Measurements from ENCODE around the gene MLC1.

MLC1 gene

DNA sequence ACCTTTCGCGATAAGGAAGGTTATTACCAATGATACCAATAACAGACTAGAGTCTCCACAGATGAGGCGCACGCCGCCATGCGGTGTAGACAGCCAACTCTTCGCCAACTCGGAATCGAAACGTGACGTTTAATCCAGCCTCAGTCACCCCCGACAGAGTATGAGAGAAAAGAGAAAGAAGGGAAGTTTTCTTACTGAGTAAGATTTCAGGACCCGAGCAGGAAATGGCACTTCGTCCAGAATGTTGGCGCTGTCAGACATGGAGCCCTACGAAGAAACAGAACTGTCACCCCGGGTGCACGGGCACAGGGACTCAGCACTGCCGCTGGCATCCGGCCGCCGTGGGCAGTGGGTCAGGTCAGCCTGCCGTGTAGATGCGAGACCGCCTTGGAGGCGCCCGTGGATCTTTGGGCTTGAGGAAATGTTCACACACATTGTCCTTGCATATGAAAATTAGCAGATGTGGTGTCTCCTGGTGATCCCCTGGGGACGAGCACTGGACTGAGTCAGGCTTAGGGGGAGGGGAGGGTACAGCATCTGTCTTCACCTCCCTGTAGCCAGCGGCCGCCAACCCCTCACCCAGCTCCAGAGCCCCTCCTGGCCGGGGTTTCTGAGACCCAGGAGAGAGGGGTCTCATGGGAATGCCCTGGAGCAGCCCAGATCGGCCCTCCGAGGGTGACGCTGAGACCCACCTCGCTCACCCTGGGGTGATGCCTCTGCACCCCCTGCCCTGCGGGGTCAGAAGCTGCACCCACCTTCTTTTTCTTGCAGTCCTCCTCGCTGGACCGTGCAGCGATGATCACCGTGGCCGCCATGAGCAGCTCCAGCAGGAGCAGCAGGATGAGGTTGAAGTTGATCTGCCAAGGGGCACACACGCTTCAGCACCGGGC lies 8.3 kb downstream of the MLC1 start:
- DNase-seq (ENCODE audit: low spot score): no peak

DNA sequence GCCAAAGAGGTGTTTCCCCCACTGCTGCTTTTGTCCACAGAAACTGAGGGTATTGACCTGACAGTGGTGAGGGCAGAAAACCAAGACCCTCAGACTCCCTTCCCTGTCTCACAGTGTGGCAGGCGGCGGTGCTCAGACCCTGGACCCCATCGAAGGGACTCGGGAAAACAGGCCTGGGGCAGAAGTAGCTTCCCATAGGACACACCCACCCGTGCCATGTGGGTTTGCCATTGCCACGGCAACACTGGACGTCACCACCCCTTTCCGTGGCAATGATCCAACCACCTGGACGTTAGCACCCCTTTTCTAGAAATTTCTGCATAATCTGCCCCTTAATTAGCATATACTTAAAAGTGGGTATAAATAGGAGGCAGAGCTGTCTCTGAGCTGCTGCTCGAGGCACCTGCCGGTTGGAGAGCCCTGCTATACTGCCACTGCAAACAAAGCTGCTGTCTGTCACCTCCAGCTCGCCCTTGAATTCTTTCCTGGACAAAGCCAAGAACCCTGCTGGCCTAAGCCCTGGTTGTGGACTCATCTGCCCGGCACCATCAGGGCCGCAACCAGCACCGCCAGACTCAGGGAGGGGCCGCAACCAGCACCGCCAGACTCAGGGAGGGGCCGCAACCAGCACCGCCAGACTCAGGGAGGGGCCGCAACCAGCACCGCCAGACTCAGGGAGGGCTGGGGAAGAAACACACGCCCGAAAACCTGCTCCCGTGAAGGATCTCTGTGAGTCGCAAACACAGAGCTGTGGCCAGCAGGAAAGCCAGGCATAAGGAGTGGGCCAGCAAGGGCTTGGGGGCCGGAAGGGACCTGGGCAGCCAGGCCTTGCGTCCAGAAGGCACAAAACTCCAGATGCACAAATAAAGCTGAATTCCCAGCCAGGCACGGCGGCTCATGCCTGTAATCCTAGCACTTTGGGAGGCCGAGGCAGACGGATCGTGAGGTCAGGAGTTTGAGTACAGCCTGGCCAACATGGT lies 10.4 kb downstream of the MLC1 start:
- no peak for DNase-seq (ENCODE audit: low spot score)

DNA sequence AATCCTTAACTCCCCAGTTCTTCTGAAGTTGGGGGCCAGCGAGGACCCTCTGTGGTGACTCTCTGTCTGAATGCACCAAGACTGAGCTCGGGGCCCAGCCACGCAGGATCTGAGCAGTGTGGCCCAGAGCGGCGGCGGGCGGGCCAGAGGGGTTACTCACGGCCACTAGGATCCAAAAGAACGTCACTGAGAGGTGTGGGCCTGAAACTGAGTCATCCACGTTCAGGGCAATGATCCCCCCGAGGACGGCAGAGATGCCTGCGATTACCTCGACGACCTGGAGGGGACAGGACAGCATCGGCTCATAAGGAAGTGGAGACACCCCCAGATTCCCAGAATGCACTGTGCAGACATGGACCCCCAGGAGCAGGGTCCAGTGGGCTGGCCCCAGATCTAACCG lies 11.2 kb downstream of the MLC1 start:
- DNase-seq (ENCODE audit: low spot score): no peak

- no peak for DNase-seq (ENCODE audit: low spot score)
Measured at GRCh38 chr22:50072714-50073538, 12.3 kb downstream of the MLC1 start.

- DNase-seq (ENCODE audit: low spot score): no peak
Measured at GRCh38 chr22:50072167-50072555, 13.1 kb downstream of the MLC1 start.

GRCh38 chr22:50071432-50072166 lies 13.6 kb downstream of the MLC1 start:
- DNase-seq (ENCODE audit: low spot score): no peak

DNA sequence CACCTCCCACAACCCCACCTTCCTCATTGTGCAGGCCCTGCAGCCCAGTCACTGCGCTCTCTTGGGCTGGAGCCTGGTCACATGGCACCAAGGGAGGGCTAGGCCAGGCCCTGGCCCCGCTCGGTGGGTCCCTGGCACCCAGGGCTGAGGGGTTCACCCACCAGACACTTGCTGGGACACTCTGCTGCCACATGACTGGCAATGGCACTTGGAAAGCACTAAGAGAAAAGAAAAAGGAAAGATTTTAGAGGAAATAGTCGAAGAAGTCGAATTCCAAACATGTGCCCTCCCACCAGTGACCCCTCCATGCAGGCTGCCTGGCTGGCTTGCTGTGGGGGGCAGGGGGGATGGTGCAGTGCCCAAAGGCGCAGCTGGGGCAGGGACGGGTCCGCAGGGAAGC lies 14.9 kb downstream of the MLC1 start:
- no peak for DNase-seq (ENCODE audit: low spot score)

DNA sequence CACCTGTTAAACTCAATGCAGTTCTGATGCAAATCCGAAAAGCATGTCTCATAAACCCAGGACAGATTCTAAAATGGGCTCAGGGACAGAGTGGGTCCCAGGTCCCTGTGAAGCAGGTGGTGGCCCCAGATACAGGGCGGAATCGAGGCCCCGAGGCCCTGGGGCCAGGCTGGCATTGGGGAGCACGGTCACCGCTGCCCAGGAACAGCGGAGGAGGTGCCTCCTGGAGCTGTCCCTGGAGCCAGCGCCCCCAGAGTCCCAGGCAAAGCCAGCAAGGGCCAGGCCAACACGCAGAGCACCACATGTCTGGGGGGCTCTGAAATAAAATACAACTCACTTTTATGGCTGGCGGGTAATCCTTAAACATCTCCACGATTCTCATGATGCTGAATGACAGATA lies 17.1 kb downstream of the MLC1 start:
- no peak for DNase-seq (ENCODE audit: low spot score)

DNA sequence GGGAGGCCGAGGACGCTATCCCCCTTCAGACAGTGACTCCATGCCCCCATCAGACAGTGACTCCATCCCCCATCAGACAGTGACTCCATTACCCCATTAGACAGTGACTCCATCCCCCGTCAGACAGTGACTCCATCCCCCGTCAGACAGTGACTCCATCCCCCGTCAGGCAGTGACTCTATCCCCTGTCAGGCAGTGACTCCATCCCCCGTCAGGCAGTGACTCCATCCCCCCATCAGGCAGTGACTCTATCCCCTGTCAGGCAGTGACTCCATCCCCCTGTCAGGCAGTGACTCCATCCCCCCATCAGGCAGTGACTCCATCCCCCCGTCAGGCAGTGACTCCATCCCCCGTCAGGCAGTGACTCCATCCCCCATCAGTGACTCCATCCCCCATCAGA lies 18.0 kb downstream of the MLC1 start:
- no peak for DNase-seq (ENCODE audit: low spot score)

GRCh38 chr22:50064453-50064852 lies 20.8 kb downstream of the MLC1 start:
- no peak for DNase-seq (ENCODE audit: low spot score)

DNA sequence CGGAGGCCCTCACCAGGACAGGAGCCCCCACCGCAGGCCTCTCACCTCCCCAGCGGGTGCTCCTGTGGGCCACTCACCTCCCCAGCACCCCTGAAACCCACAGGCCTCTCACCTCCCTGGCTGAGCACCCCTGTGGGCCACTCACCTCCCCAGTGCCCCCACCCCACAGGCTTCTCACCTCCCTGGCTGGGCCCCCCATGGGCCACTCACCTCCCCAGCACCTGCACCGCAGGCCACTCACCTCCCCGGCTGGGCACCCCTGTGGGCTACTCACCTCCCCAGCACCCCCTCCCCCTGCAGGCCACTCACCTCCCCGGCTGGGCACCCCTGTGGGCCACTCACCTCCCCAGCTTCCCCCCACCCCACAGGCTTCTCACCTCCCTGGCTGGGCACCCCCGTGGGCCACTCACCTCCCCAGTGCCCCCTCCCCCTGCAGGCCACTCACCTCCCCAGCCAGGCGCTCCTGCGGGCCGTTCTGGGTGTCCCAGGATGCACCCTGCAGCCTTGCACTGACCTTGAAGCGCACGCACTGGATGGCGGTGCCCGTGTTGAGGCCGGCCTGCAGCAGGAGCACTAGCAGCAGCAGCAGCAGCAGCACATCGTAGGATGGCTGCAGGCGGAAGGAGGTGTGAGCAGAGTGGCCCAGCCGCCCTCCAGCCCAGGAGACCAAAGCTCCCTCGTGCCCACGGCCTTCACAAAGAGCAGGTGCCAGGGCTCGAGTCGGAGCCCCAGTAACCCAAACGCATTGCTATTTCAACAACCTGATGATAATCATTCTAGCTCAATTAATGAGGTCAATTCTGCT lies 21.4 kb downstream of the MLC1 start:
- DNase-seq (ENCODE audit: low spot score): no peak

GRCh38 chr22:50062509-50063135 lies 22.6 kb downstream of the MLC1 start:
- DNase-seq (ENCODE audit: low spot score): no peak

DNA sequence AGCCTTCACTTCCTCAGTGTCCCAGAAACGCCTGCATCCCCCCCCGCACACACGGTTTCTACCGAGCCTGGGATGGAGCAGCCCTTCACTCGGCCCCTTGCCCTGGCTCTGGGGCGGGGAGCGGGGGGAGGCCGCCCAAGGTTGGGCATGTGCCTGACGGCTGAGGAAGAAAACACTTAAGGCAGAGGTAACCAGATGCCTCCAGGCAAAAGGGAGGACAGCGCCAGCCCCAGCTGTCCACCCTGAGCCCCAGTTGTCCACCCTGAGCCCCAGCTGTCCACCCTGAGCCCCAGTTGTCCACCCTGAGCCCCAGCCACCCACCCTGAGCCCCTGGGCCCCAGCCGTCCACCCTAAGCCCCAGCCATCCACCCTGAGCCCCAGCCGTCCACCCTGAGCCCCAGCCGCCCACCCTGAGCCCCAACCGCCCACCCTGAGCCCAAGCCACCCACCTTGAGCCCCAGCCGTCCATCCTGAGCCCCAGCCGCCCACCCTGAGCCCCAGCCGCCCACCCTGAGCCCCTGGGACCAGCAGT lies 23.3 kb downstream of the MLC1 start:
- DNase-seq (ENCODE audit: low spot score): no peak

GRCh38 chr22:50061141-50061823 lies 23.9 kb downstream of the MLC1 start:
- DNase-seq (ENCODE audit: low spot score): no peak

- no peak for DNase-seq (ENCODE audit: low spot score)
Measured at GRCh38 chr22:50060441-50061140, 24.6 kb downstream of the MLC1 start.

GRCh38 chr22:50059881-50060262 lies 25.4 kb downstream of the MLC1 start:
- no peak for DNase-seq (ENCODE audit: low spot score)

DNA sequence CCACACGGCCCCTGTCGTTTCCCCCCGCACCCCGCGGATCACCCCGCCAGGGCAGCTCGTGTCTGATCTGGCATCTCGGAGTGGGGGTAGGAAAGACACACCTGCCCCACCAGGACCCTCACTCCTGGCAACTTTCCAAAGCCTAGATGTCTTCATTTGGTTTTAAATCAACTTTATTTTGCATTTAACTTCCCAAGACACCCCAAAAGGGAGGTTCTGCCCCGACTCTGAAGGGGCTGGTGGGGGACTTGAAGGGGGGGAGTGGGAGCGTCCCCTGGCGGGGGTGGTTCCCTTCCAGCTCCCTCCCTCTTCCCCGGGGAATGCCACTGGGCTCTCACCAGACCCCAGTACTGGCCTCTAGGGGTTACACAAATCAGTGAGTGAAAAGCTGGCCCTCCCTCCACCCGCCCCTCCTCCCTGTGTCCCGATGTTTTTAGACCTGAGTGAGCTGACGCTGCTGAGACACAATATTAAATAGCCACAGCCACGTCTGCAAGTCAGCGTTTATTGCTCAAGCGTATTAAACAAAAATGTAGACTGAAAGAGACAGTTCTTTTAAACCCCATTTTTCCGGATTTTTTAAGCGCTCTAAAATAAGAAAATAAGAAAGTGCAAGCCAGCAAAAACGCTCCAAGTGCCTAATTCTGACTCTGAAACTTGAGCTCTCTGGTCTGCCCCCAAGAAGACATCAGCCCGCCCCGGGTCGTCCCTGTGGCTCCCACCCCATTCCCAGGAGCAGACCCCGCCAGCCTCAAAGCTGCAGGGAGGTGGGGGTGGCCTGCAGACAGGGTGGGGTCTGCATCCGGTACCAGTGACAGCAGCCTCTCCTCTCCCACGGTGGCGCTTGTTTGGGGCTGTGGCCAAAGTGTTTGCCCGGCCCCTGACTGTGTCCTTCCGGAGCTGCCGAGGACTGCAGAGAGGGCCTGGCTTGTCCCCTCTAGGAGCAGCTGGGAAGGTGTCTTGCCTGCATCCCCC lies 26.0 kb downstream of the MLC1 start:
- no peak for DNase-seq (ENCODE audit: low spot score)
